Daoy (cell line): ENCODE data around the gene SEMA3F. TPM values are rescaled to one million over a fixed set of nuclear protein-coding genes. Genes with fewer than 3 reads are reported as not detected.
"Not testable (repeated sequence)": the region's sequence is repeated elsewhere in the genome, so short reads cannot be mapped to it uniquely, and the experiment has no call there.

ENCODE experiments used
- DNase-seq: peaks from one replicate; pipeline ENCODE4 v3.0.0-alpha.2; 2015; ENCODE audit warnings: low read depth
- total RNA-seq: library from RNA; depleted of rRNA; stranded (reverse); fragments of >200 nt; shearing (Covaris generic); gene quantifications from 2 replicates; pipeline ENCODE4 v1.2.3, GENCODE V29; 2014

The SEMA3F gene
- total RNA-seq, 1 experiment from 2014 or later = 0.51 TPM

- no peak for DNase-seq
Measured at GRCh38 chr3:50193746-50194127, 38.6 kb downstream of the SEMA3F start.

- DNase-seq = peak; percentile 69
Measured at GRCh38 chr3:50194128-50194902, 39.2 kb downstream of the SEMA3F start.

- no peak for DNase-seq
Measured at GRCh38 chr3:50194903-50195500, 39.9 kb downstream of the SEMA3F start.

GRCh38 chr3:50195501-50196252 lies 40.6 kb downstream of the SEMA3F start:
- DNase-seq = no peak

DNA sequence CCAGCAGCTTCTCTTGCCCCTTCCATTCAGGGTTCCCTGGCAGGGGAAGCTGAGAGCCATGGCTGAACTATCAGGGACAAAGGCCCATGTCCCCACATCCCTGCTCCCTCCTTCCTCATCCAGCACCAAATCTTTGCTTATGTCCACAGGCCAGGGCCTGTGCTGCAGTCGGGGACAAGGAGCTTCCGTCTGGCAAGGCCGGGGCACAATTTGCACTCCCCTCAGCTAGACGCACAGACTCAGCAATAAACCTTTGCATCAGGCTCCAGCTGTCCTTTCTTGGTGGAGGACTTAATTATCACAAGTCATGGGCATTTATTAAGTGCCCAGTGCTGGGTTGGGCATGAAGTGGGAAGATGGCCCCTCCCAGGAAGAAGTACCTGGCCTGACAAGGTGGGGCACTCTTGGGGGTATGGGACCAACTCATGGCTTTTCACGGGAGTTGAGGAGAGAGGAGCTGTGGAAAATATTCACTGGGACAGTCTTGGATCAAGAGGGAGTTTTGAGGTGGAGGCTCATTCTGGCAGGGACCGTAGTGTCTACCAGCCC lies 41.2 kb downstream of the SEMA3F start:
- no peak for DNase-seq

GRCh38 chr3:50201573-50202315 lies 46.6 kb downstream of the SEMA3F start:
- DNase-seq = no peak

- DNase-seq = no peak
Measured at GRCh38 chr3:50202353-50203112, 47.4 kb downstream of the SEMA3F start.

DNA sequence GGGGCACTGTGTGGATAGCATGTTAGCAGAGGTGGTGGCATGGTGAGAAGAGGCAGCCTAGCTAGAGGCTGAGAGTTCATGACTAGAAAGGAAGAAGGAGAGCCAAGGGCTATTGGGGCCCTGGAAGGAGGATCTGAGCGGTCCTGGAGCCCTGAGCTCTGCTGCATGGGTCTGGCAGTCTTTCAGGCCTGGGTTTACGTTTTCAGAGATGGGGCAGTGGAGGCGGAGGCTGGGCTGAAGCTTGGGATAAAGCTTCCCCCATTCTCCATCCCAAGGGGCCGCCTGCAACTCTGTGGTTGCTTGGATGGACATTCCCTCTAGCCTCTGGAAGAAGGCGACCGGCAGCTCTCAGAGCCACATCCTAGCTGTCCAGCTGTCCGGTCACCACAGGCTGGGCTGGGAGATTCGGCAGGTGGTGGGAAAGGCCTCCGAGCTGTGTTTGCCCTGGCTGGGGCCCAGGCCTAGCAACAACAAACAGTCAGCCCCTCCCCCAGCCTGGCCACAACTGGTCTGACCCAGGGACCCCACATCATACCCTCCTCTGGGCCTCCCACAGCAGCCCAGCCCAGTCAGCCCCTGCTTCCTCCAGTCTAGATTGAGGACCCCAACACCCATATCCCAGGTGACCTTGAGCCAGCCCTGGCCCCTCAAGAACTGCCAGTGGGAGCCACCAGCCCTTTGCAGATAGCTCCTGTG lies 48.1 kb downstream of the SEMA3F start:
- DNase-seq = no peak

GRCh38 chr3:50203809-50204803 lies 49.0 kb downstream of the SEMA3F start:
- DNase-seq = no peak

GRCh38 chr3:50204804-50205412 lies 49.8 kb downstream of the SEMA3F start, which contains the start of gene SLC38A3:
Gene SLC38A3 (plus strand): TSS chr3:50205271. CDS start chr3:50214200, 8,929 bp downstream.
- no peak for DNase-seq

DNA sequence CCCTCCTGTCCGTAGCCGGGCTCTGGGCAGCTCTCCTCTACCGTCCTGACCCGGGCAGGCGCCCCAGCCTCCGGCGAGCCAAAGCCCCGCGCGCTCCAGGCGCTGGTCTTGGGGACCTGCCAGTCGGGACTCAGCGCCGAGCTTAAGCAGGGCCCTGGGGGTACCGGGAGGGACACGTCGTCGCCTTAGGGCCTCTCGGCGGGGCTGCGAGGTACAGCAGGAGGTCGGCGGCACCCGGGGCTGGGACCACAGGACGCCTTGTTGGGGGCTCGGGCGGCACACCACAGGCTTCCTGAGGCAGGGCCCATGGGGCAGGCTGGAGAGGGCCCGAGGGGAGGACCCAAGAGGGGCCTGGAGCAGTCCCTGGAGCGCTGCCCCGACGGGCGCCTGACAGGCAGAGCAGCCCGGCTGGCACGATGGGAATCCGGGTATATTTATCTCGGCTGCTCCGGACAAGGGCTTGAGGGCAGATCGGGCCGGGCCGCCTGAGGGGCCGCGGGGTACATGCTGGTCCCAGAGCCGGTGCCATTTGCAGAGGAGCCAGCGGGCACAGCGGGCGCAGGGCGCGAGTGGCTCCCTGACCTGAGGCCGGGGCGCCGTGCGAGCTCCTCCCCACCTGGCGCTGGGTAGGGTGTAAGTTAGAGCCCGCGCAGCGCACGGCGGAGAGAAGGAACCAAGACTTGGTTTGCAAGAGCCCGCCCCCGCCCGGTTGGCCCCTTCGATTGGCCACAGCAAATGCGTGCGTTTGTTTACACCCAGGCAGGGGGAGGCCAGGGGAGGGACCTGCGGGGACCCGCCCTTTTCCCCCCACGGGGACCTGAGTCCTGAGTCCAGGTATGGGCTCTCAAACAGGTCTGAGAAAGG lies 50.5 kb downstream of the SEMA3F start:
- DNase-seq = no peak

GRCh38 chr3:50207359-50208042 lies 52.4 kb downstream of the SEMA3F start:
- DNase-seq = no peak

- DNase-seq = no peak
Measured at GRCh38 chr3:50208677-50209344, 53.7 kb downstream of the SEMA3F start.

DNA sequence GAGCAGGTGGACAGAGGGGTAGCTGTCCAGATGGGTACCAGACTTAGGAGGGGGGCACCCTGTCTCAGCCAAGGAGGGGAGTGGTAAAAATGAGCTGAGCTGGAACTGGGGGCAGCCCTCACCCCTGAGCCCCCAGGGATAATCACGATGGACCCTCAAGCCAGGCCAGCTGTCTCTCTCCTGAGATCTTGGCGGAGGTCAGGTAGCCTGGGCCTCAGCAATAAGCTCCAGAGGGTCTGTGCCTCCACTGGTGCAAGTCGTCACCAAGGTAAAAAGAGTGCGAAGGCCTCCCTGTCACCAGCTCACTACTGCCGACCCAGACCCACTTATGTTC lies 55.0 kb downstream of the SEMA3F start:
- DNase-seq = no peak

GRCh38 chr3:50210510-50211367 lies 55.6 kb downstream of the SEMA3F start:
- DNase-seq = no peak

- not testable (repeated sequence) for DNase-seq
Measured at GRCh38 chr3:50211368-50211717, 56.2 kb downstream of the SEMA3F start.
